Stimulated activated naive CD8-positive, alpha-beta T cell treated with anti-CD3 and anti-CD28 coated beads, Interleukin-15, amount 100 ng/mL, for 72 hours (primary cell): ENCODE measurements around the gene TSPAN16.
"Not testable (repeated sequence)": the region's sequence is repeated elsewhere in the genome, so short reads cannot be mapped to it uniquely, and the experiment has no call there.

Experiments used
- ATAC-seq: fragments of 150-1000 bp; cut with Tn5 transposase; 2 replicates; pipeline ENCODE4 v1.10.0; 2021; ENCODE audit warnings: mild to moderate bottlenecking, moderate library complexity
- DNase-seq, 2 donors: peaks; one replicate each; pipeline ENCODE4 v3.0.0; 2021 to 2022
- H3K27ac Mint-ChIP-seq, 2 donors: one replicate each; pipeline ENCODE4 v1.8.0; 2022; ENCODE audit warnings: mild to moderate bottlenecking in 2 of 2, mixed read lengths in 2 of 2, moderate library complexity in 2 of 2
- H3K27me3 Mint-ChIP-seq: one replicate; pipeline ENCODE4 v1.8.0; 2022; ENCODE audit warnings: mixed read lengths
- H3K4me1 Mint-ChIP-seq: one replicate; pipeline ENCODE4 v1.8.0; 2022; ENCODE audit warnings: mild to moderate bottlenecking, mixed read lengths
- H3K4me3 Mint-ChIP-seq, 2 donors: one replicate each; pipeline ENCODE4 v1.8.0; 2022; ENCODE audit warnings: mild to moderate bottlenecking in 2 of 2, mixed read lengths in 2 of 2, moderate library complexity in 1 of 2
- H3K9me3 Mint-ChIP-seq, 2 donors: one replicate each; pipeline ENCODE4 v1.8.0; 2022; ENCODE audit warnings: mixed read lengths in 2 of 2

The TSPAN16 gene

GRCh38 chr19:11323601-11324078, 27.7 kb downstream of the TSPAN16 start:
- Mint-ChIP-seq H3K4me1 (peaks cover 26% of the 10 kb centered on the region), H3K27ac (peak overlapping the region; percentile 96), H3K27me3 (peaks cover 40% of the 10 kb centered on the region), H3K9me3 (no peaks in the 10 kb centered on the region), H3K4me3 (peak overlapping the region; percentile 75 to 77)
- peak; percentile 13 for ATAC-seq
- no peak for DNase-seq

GRCh38 chr19:11324079-11324661, 28.2 kb downstream of the TSPAN16 start:
- ATAC-seq = peak; percentile 93
- peak overlapping the region; percentile 75 to 77 for H3K4me3 Mint-ChIP-seq
- H3K27me3 Mint-ChIP-seq = peaks cover 34% of the 10 kb centered on the region
- H3K9me3 Mint-ChIP-seq = no peaks in the 10 kb centered on the region
- peaks cover 26% of the 10 kb centered on the region for H3K4me1 Mint-ChIP-seq
- DNase-seq = peak; percentile 36 to 75
- peak overlapping the region; percentile 96 for H3K27ac Mint-ChIP-seq

DNA sequence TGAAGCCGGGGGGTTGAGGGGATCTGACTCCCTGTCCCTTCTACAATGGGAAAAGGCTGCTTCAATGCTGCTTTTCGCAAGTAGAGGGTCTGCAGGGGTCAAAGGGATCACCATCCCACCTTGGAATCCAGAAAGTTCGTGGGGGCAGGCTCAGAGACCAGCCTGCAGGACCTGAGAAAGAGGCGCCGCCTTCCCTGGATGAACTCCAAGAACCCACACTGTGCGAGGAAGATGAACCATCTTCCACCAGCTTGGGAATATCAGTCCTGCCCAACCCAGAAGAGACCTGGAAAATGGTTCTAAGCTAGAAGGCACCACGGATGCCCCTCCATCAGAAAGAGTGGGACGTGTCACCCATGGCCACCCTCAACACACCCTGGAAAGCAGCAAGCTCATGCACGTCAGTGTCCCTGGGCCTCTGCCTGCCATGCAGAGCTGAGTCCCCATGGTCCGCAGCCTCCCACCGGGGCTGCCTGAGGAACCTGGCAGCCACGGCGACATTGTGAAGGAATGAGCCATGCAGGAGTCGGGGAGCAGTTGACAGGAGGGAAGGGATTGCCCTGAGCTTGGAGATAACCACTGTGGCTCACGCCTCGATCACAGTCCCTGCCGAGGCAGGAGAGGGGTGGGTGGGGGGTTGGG, 28.9 kb downstream of the TSPAN16 start:
- Mint-ChIP-seq H3K27me3 (peaks cover 29% of the 10 kb centered on the region), H3K27ac (peak overlapping the region; percentile 96), H3K4me3 (peak overlapping the region; percentile 75 to 77), H3K9me3 (no peaks in the 10 kb centered on the region), H3K4me1 (peaks cover 26% of the 10 kb centered on the region)
- DNase-seq = no peak
- ATAC-seq = no peak

DNA sequence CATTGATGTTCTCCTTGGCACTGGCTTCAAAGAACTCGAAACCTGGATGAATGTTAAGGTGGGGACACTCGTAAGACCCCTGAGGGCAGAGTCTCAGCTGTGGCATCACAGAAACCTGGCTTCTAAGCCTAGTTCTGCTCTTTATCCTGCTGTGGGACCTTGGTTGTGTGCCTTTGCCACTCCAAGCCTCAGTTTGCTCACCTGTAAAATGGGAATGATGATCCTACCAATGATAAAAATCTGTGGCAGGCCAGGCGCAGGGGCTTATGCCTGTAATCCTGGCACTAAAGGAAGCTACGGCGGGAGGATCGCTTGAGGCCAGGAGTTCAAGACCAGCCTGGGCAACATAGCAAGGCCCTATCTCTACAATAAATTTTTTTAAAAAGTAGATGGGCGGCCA, 29.6 kb downstream of the TSPAN16 start:
- Mint-ChIP-seq H3K27ac (no peak overlapping the region), H3K27me3 (peaks cover 23% of the 10 kb centered on the region), H3K9me3 (no peaks in the 10 kb centered on the region), H3K4me3 (no peak overlapping the region), H3K4me1 (peaks cover 26% of the 10 kb centered on the region)
- no peak for DNase-seq
- ATAC-seq = no peak

- peaks cover 0 to under 1% of the 10 kb centered on the region in 2 donors for H3K9me3 Mint-ChIP-seq
- DNase-seq = no peak
- H3K27ac Mint-ChIP-seq = no peak overlapping the region
- H3K4me1 Mint-ChIP-seq = no peaks in the 10 kb centered on the region
- H3K27me3 Mint-ChIP-seq = no peaks in the 10 kb centered on the region
- H3K4me3 Mint-ChIP-seq = no peak overlapping the region
- ATAC-seq = no peak
Measured at GRCh38 chr19:11330127-11330526, 34.2 kb downstream of the TSPAN16 start.

DNA sequence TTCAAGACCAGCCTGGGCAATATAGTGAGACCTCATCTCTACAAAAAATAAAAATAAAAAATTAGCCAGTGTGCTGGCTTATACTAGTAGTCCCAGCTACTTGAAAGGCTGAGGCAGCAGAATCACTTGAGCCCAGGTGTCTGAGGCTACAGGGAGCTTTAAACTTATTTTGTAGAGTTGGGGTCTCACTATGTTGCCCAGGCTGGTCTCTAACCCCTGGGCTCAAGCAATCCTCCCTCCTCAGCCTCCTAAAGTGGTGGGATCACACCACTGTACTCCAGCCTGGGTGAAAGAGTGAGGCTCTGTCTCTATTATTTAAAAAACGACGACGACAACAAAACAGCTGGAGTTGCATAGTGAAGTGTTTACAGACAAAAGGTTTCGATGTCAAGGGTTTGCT, 35.5 kb downstream of the TSPAN16 start:
- Mint-ChIP-seq H3K27me3 (no peaks in the 10 kb centered on the region), H3K27ac (no peak overlapping the region)

GRCh38 chr19:11332822-11333221, 36.9 kb downstream of the TSPAN16 start:
- H3K27ac Mint-ChIP-seq = no peak overlapping the region
- ATAC-seq (no peak), DNase-seq (no peak)
- no peaks in the 10 kb centered on the region for H3K27me3 Mint-ChIP-seq
- peaks cover 9% of the 10 kb centered on the region for H3K4me1 Mint-ChIP-seq
- peaks cover 0 to 6% of the 10 kb centered on the region in 2 donors for H3K9me3 Mint-ChIP-seq
- H3K4me3 Mint-ChIP-seq = no peak overlapping the region

More for the DNA sequence above, 35.5 kb downstream of the TSPAN16 start:
- Mint-ChIP-seq H3K9me3 (peaks cover 0 to 6% of the 10 kb centered on the region in 2 donors), H3K4me1 (no peaks in the 10 kb centered on the region), H3K4me3 (no peak overlapping the region)
- no peak for ATAC-seq
- no peak for DNase-seq

GRCh38 chr19:11333838-11334237, 37.9 kb downstream of the TSPAN16 start:
- not testable (repeated sequence) for H3K4me3 Mint-ChIP-seq, DNase-seq, H3K27ac Mint-ChIP-seq, ATAC-seq, H3K9me3 Mint-ChIP-seq, H3K27me3 Mint-ChIP-seq
- H3K4me1 Mint-ChIP-seq = peaks cover 19% of the 10 kb centered on the region

- Mint-ChIP-seq H3K4me1 (peaks cover 30% of the 10 kb centered on the region), H3K9me3 (peaks cover 0 to 6% of the 10 kb centered on the region in 2 donors), H3K27ac (no peak overlapping the region), H3K27me3 (no peaks in the 10 kb centered on the region), H3K4me3 (no peak overlapping the region)
- DNase-seq = no peak
- ATAC-seq = no peak
Measured at GRCh38 chr19:11335449-11336146, 39.6 kb downstream of the TSPAN16 start.

GRCh38 chr19:11337080-11337479, 41.1 kb downstream of the TSPAN16 start:
- no peak for ATAC-seq
- DNase-seq = no peak
- Mint-ChIP-seq H3K27ac (no peak overlapping the region), H3K9me3 (peaks cover 0 to 6% of the 10 kb centered on the region in 2 donors), H3K4me3 (no peak overlapping the region), H3K4me1 (peaks cover 30% of the 10 kb centered on the region), H3K27me3 (no peaks in the 10 kb centered on the region)

GRCh38 chr19:11338121-11338520, 42.2 kb downstream of the TSPAN16 start:
- ATAC-seq (no peak), DNase-seq (no peak)
- no peak overlapping the region for H3K27ac Mint-ChIP-seq
- no peaks in the 10 kb centered on the region for H3K27me3 Mint-ChIP-seq
- H3K9me3 Mint-ChIP-seq = peaks cover 0 to 6% of the 10 kb centered on the region in 2 donors
- H3K4me1 Mint-ChIP-seq = peaks cover 30% of the 10 kb centered on the region
- no peak overlapping the region for H3K4me3 Mint-ChIP-seq

- no peak overlapping the region for H3K27ac Mint-ChIP-seq
- H3K27me3 Mint-ChIP-seq = no peaks in the 10 kb centered on the region
- H3K9me3 Mint-ChIP-seq = peaks cover 0 to 6% of the 10 kb centered on the region in 2 donors
- ATAC-seq (no peak), DNase-seq (no peak)
- H3K4me3 Mint-ChIP-seq = peak overlapping the region; percentile 82 to 89
- H3K4me1 Mint-ChIP-seq = peaks cover 30% of the 10 kb centered on the region
Measured at GRCh38 chr19:11338569-11339253, 42.8 kb downstream of the TSPAN16 start.

DNA sequence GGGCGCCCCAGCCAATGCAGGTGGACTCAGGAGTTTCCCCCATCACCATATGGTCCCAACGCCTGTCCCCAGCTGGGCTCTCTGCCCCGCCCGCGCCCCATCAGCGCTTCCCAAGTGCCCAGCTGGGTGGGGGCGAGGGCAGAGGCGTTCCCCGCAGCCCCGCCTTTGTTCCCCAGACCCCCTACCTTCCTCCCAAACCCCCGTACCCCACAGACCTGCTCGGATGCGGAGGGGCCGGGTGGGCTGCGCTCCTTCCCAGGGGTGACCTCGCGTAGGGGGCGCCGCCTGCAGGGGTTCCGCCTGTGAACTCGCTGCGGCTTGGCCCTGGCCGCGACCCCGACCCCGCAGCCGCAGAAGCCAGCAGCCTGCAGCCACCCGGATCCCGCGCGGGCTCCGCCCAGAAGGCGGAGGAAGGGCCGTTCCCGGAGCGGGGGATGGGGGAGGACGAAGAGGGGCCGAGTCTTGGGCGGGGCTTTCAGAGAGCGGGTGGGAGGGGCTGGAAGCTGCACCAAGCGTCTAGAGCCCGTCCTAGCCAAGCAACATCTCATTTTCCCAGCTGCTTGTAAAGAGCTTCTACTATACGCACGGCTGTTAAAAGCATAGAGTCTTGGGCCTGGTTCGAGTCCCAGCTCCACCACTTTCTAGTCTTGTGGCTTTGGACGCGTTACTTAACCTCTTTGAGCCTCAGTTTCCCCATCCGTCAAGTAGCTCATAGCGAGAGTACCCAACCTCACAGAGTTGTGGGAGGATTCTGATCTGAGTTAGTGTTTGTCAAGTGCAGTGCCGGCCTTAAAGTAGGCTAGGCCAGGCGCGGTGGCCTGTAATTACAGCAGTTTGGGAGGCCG, 43.5 kb downstream of the TSPAN16 start, which contains the start of gene RAB3D:
TSS of gene RAB3D (minus strand) at position 404 of the 845 bp plus-strand sequence. CDS start 2,258 bp downstream, outside the sequence.
- peaks cover 35% of the 10 kb centered on the region for H3K4me1 Mint-ChIP-seq
- peaks cover 0 to 6% of the 10 kb centered on the region in 2 donors for H3K9me3 Mint-ChIP-seq
- H3K27ac Mint-ChIP-seq = no peak within 1 kb of the TSS
- ATAC-seq (peak; percentile 97), DNase-seq (peak; percentile 64 to 74)
- peak within 1 kb of the TSS; percentile 82 to 89 for H3K4me3 Mint-ChIP-seq
- no peaks in the 10 kb centered on the region for H3K27me3 Mint-ChIP-seq

- ATAC-seq, H3K9me3 Mint-ChIP-seq, H3K27me3 Mint-ChIP-seq, DNase-seq, H3K27ac Mint-ChIP-seq: not testable (repeated sequence)
- Mint-ChIP-seq H3K4me3 (peak overlapping the region; percentile 82 to 89), H3K4me1 (peaks cover 41% of the 10 kb centered on the region)
Measured at GRCh38 chr19:11340099-11340467, 44.1 kb downstream of the TSPAN16 start.

DNA sequence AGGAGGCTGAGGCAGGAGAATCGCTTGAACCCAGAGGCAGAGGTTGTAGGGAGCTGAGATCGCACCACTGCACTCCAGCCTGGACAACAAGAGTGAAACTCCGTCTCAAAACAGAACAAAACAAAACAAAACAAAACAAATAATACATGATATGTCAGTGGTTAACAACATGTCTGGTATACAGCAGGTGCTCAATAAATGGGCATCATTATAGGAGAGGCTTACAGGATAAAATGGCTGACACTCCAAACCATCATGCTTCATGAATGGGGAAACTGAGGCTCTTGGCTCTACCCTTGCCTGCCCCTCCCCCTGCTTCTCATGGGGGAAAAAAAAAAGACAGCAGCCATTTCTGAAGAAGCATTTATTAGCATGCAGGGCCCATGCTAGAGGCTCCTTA, 46.5 kb downstream of the TSPAN16 start:
- H3K4me1 Mint-ChIP-seq = peaks cover 59% of the 10 kb centered on the region
- H3K9me3 Mint-ChIP-seq = no peaks in the 10 kb centered on the region
- H3K27ac Mint-ChIP-seq = no peak overlapping the region
- no peak overlapping the region for H3K4me3 Mint-ChIP-seq
- H3K27me3 Mint-ChIP-seq = no peaks in the 10 kb centered on the region
- ATAC-seq (no peak), DNase-seq (no peak)
